NCI-H146 treated with DMSO at 0.1 percent for 48 hours (cell line): ENCODE results near the gene GATAD2B.

Experiments
- DNase-seq: peaks from one replicate; lab custom pipeline; 2025; ENCODE audit not compliant: unreplicated experiment; lab: John Stamatoyannopoulos, UW

The GATAD2B gene

GRCh38 chr1:153922972-153923925, at the start of gene GATAD2B:
GATAD2B (minus strand) TSS chr1:153922972; CDS start chr1:153828347, 94,625 bp downstream.
- peak; percentile 98 for DNase-seq

DNA sequence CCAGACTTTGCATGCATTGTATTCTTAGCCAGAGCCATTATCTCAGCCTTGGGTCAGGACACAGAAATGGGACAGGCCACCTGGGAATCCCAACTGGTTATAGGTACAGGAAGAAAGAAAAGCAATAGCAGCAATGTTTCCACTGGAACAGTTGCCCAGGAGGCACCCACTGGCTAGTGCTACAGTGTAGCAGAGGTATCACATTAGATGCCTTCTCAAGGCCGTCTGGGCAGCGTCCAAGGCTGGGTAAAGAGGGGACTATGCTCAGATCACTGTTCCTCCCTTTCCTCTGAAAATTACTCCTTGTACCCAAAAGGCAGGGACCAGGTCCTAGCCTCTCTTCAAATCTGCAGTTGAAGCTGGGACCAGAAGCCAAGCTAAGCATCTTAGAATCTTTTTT, 47.6 kb upstream of the GATAD2B start:
- no peak for DNase-seq

DNA sequence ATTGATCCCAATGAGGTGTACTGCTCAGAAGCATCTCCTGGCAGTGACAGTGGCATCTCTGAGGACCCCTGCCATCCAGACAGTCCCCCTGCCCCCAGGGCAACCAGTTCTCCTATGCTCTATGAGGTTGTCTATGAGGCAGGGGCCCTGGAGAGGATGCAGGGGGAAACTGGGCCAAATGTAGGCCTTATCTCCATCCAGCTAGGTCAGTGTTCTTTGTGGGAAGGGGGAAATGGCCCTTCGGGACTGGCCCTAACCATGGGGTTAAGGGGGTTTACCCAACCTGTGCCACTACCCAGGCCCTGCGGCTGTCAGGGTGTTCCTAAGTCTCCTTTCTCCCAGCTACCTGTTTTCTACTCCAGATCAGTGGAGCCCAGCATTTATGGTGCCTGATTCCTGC, 46.2 kb upstream of the GATAD2B start:
- DNase-seq = no peak

GRCh38 chr1:153968408-153968807, 45.6 kb upstream of the GATAD2B start:
- no peak for DNase-seq

DNA sequence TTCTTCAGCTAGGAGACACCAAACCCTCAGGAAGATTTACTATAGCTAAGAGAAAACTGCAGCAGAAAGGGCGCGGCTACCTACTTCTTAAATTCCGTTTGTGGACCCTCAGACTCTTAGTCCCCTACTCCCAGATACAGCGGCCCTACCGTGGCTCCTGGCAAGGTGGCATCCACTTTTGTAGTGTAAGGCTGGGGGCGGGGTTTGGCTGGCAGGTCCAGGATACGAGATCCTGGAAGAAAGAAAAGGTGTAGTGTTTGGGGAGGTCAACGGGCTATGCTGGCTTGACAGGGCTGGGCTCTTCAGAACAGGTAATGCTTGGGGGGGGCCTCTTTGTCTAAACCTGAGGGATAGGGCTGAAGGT, 45.2 kb upstream of the GATAD2B start:
- DNase-seq = peak; percentile 45

GRCh38 chr1:153967107-153967999, 44.6 kb upstream of the GATAD2B start, which contains the start of gene CREB3L4:
CREB3L4 (plus strand) TSS chr1:153967902; CDS start chr1:153968526, 624 bp downstream.
- DNase-seq = peak; percentile 96

GRCh38 chr1:153963850-153964331, 41.1 kb upstream of the GATAD2B start:
- peak; percentile 42 for DNase-seq

GRCh38 chr1:153963030-153963849, 40.5 kb upstream of the GATAD2B start, which contains the start of gene SLC39A1:
SLC39A1 (minus strand) TSS chr1:153963537; CDS start chr1:153962715, 822 bp downstream.
- DNase-seq = peak; percentile 92

DNA sequence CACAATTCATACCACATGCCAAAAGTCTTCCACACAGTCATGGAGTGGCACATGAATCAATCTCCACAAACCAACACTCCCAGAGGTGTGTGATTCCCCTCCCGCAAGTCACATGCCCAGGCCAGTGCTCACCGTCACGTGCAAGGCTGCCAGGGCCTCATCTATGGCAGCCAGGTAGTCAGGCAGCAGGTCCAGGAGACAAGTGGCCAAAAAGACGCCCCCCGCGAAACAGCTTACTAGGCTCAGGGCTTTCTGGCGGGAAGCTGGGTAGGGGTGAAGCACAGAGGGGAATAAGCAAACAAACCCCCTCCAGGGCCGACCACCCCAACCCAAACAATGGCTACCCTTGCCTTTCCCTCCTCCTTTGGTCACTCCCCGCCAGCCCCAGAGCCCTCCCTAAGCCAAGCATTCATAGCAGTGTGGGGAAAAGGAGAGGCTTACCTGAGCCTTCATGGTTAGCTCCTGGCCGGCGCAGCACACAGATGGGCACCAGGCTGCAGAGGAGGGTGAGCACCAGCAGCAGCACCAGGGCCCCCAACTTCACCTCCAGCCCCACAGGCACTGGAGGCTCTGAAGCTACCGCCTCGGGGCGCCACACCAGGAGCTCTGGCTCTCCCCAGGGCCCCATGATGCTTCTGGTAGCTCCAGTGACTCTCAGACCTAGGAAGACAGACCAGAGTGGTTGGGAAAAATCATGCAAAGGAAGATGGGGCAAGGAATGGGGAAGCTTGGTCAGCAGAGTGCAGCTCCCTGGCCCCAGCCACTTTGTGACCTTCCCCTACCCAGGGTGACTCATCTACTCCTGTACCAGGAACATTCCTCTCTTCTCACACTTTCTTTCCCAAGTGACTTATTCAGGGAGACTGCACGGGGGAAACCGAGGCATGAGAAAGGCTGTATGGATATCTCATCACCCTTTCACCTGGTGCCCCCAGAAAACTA, 39.6 kb upstream of the GATAD2B start:
- DNase-seq = no peak

GRCh38 chr1:153961421-153961820, 38.6 kb upstream of the GATAD2B start:
- no peak for DNase-seq

- no peak for DNase-seq
Measured at GRCh38 chr1:153960206-153960605, 37.4 kb upstream of the GATAD2B start.

DNA sequence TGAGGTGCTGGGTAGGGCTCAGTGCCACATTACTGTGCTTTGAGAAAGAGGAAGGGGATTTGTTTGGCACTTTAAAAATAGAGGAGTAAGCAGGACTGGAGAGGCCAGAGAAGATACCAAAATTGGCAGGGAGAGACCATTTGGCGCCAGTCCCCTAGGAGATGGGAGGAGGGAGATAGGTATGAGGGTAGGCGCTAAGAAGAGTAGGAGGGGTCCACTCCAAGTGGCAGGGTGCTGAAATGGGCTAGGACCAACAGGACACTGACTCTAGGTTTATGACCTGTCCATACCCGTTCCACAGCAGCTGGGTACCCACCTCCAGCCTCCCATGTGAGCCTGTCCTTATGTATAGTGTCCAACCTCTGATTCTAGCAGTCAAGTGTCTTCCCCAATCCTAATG, 36.7 kb upstream of the GATAD2B start:
- DNase-seq = no peak

- no peak for DNase-seq
Measured at GRCh38 chr1:153958961-153959260, 36.1 kb upstream of the GATAD2B start.

GRCh38 chr1:153958111-153958960, 35.6 kb upstream of the GATAD2B start, which contains the start of gene CRTC2:
CRTC2 (minus strand) TSS chr1:153958612; CDS start chr1:153958497, 115 bp downstream.
- peak; percentile 99 for DNase-seq

GRCh38 chr1:153957744-153958110, 35.0 kb upstream of the GATAD2B start:
- no peak for DNase-seq

DNA sequence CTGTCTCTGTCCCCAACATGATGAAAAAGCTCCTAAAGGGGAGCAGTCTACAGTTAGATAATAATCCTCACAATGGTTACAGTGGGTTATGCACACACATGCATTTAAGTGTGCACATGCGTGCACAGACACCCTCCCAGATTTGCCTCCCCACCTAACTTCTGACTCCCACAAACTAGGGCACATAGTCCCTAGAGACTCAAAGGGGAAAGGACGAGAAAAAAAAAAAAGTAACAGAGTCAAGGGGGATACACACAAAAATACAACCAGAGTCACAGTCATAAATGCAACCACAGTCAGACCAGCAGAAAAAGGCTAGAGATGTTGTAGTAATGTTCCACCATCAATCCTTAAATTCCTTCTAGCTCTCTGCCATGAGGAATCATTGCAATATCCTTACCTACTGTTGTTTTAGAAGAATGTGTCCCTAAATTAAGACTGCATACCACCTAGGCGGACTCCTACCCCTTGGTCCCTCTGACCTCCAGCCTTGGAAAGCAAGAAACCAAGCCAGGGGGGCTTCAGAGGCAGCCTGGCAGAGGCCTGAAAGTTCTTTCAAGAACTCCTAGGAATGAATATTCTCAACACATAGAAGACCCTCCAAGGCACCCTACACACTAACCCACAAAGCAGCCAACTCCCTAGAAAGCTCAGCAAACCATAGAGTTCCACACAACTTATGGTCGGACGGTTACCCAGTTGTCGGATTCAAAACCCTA, 34.4 kb upstream of the GATAD2B start:
- DNase-seq = no peak

- DNase-seq = no peak
Measured at GRCh38 chr1:153954826-153955225, 32.1 kb upstream of the GATAD2B start.

DNA sequence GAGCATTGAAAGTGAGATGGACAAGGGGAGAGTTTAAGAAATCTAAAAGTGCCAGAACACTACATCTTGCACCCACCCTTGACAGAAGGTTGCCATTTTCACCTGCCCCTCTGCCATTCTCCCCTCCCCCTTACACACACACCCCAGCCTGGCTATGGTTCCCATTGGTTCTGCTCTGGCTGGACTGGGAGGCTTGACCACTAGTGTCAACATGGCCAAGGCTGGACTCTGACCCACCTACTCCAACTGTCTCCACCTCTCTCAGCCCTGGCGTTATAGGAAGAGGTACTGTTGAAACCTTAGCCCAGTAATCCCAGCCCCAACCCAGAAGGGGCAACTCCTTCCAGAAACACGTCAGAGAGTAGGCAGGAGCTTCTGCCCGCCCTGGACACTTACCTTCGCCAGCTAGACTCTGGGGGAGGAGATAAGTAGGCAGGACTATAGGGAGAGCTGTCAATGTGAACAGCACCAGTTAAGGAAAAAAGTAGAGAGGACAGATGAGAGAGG, 31.1 kb upstream of the GATAD2B start:
- no peak for DNase-seq
